ENCODE results near the gene ATXN2. TPM values are rescaled to one million over a fixed set of nuclear protein-coding genes. Genes with fewer than 3 reads are reported as not detected.
"Not testable (repeated sequence)": the region's sequence is repeated elsewhere in the genome, so short reads cannot be mapped to it uniquely, and the experiment has no call there.

The ATXN2 gene, protein sequence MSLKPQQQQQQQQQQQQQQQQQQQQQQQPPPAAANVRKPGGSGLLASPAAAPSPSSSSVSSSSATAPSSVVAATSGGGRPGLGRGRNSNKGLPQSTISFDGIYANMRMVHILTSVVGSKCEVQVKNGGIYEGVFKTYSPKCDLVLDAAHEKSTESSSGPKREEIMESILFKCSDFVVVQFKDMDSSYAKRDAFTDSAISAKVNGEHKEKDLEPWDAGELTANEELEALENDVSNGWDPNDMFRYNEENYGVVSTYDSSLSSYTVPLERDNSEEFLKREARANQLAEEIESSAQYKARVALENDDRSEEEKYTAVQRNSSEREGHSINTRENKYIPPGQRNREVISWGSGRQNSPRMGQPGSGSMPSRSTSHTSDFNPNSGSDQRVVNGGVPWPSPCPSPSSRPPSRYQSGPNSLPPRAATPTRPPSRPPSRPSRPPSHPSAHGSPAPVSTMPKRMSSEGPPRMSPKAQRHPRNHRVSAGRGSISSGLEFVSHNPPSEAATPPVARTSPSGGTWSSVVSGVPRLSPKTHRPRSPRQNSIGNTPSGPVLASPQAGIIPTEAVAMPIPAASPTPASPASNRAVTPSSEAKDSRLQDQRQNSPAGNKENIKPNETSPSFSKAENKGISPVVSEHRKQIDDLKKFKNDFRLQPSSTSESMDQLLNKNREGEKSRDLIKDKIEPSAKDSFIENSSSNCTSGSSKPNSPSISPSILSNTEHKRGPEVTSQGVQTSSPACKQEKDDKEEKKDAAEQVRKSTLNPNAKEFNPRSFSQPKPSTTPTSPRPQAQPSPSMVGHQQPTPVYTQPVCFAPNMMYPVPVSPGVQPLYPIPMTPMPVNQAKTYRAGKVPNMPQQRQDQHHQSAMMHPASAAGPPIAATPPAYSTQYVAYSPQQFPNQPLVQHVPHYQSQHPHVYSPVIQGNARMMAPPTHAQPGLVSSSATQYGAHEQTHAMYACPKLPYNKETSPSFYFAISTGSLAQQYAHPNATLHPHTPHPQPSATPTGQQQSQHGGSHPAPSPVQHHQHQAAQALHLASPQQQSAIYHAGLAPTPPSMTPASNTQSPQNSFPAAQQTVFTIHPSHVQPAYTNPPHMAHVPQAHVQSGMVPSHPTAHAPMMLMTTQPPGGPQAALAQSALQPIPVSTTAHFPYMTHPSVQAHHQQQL
- total RNA-seq: 22.2 TPM

- ATAC-seq: peak; percentile 75
These were observed at the start of gene ATXN2 for GRCh38 chr12:111598637-111599452. Gene ATXN2, minus strand, starts transcription at chr12:111599315. Its CDS starts 281 bp downstream, at chr12:111599034.

- no peak for ATAC-seq
These were observed 46.3 kb upstream of the ATXN2 start for GRCh38 chr12:111645433-111645832.

GRCh38 chr12:111643427-111643826 lies 44.3 kb upstream of the ATXN2 start:
- ATAC-seq: no peak

DNA sequence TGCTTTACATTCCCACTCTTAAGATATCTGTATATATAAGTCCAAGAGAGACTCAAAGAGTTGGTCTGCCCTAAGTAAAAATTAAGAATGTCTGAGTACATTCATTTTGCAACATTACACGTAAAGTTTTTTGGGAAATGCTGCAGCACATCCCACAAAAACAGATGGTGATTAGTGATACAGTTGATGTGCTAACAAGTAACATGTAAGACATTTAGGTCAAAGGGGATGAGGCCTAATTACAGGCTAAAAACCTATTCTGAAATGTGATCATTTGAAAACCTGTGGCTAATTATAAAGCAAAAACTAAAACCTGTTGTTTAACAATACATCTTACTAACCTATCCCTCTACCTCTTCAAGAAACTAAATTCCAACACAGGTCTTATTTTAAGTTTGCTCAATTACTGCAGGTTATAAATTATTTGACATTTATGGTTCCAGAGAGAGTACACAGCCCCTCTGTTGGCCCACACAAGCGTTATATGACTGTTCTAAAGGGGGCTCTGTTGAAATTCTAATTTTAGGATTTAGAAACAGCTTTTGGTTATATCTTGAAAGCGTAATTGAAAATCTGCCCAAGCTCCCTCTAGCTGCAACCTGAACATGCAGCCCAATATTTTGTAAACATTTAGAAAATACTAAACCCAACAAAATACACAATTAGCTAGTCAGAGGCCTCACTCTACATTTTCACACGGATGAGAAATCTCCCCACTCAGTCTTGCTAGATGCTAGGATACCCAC lies 43.7 kb upstream of the ATXN2 start:
- ATAC-seq: no peak

GRCh38 chr12:111640506-111640905 lies 41.4 kb upstream of the ATXN2 start:
- ATAC-seq: no peak

DNA sequence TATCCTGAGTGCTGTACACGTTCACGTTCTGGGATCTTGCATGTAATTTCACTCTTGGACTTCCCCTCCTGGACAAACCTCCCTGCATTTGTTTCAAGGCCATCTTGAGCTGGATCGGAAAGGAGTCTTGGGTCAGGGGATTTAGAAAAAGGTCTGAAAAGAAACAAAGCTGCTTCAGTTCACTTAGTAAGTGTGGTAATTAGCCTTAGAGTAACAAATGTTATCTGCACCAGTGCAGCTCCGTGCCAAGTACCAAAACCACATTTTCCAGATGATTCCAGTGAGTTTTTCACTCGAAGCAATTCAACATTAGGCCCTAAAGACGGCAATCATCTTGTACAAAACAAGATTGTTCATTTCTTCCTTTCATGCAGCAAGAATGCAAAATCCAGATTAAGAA lies 39.4 kb upstream of the ATXN2 start:
- no peak for ATAC-seq

- ATAC-seq: peak; percentile 35
These were observed 37.3 kb upstream of the ATXN2 start for GRCh38 chr12:111636209-111636945.

DNA sequence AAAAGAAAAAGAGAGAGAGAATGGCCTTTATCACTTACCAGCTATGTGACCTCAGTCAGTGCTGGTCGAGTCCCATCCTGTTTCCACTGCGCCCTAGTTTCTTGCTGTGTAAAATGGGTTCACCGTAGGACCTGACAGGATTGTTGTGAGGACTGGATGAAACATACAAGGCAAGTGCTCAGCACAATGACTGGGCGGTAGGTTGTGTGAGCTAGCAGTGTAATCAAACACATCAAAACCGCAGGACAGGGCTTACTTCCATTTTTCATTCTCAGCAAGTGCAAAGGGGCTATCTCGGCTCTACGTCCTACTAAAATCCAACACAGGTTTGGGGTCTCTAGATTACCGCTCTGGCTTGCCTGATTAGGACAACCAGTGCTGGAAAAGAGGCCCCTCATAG lies 36.4 kb upstream of the ATXN2 start:
- ATAC-seq: no peak

DNA sequence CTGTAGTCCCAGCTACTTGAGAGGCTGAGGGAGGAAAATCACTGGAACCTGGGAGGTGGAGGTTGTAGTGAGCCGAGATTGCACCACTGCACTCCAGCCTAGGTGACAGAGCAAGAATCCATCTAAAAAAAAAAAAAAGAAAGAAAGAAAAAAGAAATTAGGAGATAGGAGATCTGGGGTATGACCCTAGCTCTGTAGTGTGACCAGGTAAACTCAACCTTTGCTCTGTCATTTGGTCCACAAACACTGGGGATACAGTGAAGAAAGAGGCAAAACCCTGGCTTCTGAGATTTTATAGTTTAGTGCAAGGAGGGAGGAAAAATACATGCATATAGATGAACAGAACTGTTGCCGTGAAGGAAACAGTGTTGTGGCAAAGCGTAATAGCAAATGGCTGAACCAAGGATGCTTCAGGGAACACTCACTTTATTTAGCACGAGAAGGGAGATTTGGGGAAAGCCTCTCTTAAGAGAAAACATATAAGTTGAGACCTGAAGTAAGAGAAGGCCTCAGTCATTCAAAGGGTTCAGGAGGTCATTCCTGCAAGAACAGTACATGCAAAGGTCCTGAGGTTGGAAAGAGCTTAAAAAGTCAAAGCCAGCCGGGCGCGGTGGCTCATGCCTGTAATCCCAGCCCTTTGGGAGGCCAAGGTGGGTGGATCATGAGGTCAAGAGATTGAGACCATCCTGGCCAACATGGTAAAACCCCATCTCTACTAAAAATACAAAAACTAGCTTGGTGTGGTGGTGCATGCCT lies 29.6 kb upstream of the ATXN2 start:
- no peak for ATAC-seq

DNA sequence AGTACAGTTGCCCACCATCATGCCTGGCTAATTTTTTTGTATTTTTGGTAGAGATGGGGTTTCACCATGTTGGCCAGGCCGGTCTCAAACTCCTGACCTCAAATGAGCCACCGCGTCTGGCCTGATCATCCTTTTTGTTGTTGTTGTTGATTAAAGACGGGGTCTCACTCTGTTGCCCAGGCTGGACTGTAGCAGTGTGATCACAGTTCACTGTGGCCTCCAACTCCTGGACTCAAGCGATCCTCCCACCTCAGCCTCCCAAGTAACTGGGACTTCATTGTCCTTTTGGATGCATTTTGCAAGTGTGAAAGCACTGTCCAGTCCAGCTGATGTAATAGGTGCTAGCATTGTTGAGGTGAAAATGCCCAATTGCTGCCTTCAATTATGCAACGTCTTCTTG lies 27.1 kb upstream of the ATXN2 start:
- no peak for ATAC-seq

DNA sequence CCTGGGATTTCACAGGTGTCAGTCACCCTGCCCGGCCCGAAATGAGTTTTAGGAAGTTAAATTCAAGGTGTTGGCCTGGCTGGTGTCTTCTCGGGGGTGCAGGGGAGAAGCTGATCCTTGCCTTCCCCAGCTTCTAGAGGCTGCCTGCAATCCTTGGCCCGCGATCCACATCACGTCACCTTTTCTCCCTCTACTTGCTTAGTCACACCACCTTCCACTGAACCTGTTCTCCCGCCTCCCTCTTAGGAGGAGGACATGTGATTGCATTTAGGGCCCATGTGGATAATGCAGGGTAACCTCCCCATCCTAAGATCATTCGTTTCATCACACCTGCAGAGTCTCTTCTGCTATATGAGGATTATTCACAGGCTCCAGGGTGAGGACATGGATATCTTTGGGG lies 25.4 kb upstream of the ATXN2 start:
- peak; percentile 99 for ATAC-seq

- not testable (repeated sequence) for ATAC-seq
These were observed 18.7 kb upstream of the ATXN2 start for GRCh38 chr12:111617841-111618240.

- ATAC-seq: no peak
These were observed 17.1 kb upstream of the ATXN2 start for GRCh38 chr12:111616177-111616623.

- ATAC-seq: no peak
These were observed 8.1 kb upstream of the ATXN2 start for GRCh38 chr12:111607239-111607638.

DNA sequence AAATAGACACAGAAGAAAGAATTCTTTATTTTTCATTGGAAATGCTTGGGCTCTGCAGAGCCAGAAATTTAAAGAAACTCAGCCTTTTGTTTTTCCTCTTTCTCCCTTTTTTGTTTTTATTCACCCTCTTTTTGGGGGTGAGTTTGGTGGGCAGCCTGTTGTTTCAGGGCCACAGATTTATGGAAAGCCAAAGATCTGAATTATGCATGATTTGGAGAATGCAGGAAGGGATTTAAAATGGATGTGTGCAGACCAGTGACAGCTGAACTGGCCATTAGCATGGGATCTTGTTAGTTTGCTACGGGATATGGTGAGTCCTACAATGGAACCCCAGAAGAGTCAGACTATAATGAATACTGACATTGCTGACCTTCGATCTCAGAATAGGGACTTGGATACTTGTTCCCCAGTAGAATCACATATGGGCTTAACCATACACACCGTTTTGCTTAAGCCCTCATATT lies 7.7 kb upstream of the ATXN2 start:
- no peak for ATAC-seq

DNA sequence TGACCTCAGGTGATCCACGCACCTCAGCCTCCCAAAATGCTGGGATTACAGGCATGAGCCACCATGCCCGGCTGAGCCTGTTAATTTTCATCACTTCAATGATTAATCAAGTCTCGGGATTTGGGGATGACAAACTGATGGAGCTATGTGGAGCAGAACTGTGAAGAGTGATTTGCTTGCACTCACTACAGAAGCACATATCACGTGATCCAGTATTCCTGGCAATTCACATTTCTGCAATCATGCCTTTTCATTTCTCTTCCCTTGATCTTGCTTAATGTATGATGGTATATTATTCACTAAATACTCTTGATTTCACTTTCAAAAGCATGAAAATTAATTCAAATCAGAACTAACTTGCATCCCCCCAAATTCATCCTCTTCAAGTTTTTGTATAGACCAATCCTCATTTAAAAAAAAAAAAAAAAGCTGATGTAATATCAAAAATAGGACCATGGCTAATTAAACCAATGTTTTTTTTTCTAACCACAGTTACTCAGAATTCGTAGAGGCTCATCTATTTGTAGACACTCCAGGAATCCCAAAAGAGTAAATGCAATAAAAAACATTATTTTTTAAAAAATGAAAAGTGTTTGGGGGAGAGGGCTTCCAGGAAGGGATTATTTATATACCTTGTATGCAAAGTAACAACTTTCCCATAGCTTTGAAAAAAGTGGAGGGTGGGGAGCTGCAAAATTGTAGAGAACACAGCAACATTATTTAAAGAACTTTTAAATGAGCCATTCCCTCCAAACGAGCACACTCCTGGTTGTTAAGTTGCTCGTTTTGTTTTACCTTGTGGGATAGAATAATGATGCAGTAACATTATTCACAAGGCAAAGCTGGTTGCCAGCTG lies 7.0 kb upstream of the ATXN2 start:
- no peak for ATAC-seq

DNA sequence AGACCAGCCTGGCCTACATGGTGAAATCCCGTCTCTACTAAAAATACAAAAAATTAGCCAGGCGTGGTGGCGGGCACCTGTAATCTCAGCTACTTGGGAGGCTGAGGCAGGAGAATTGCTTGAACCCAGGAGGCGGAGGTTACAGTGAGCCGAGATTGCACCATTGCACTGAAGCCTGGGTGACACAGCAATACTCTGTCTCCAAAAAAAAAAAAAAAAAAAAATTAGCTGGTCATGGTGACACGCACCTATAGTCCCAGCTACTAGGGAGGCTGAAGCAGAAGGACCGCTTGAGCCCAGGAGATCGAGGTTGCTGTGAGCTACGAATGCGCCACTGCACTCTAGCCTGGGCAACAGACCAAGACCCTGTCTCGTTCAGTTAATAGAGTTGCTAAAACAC lies 3.7 kb upstream of the ATXN2 start:
- ATAC-seq: not testable (repeated sequence)

- no peak for ATAC-seq
These were observed 3.2 kb upstream of the ATXN2 start for GRCh38 chr12:111602348-111602747.

DNA sequence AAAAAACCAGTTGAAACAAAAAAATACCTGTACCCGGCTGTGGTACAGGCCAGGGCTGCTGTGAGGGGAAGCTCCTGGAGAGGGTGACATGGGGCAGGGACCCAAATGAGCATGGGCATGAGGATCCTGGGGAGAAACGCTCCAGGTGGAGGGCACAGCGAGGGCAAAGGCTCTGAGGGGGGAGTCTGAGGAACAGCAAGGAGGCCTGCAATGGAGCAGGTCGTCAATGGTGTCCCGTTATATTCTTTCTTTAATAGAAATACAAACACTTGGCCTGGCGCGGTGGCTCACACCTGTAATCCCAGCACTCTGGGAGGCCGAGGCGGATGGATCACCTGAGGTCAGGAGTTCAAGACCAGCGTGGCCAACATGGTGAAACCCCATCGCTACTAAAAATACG lies 1.9 kb upstream of the ATXN2 start:
- ATAC-seq: not testable (repeated sequence)
